Right atrium auricular region (tissue), 2 donors: ENCODE measurements around the gene KRTAP9-6. TPM values are rescaled to one million over a fixed set of nuclear protein-coding genes. Genes with fewer than 3 reads are reported as not detected.
"Not testable (repeated sequence)": the region's sequence is repeated elsewhere in the genome, so short reads cannot be mapped to it uniquely, and the experiment has no call there.

Experiments
- DNase-seq: peaks from one replicate; pipeline ENCODE4 v3.0.0-alpha.2; 2019; ENCODE audit warnings: low spot score
- H3K27ac ChIP-seq, 2 donors: fragments of 200-600 bp; sonication (generic); 1 replicate in 1 of 2; 2 replicates in 1 of 2; pipeline ENCODE4 v1.5.1; 2016 to 2019
- H3K27me3 ChIP-seq, 2 donors: fragments of 200-600 bp; sonication (generic); one replicate each; pipeline versions ENCODE4 v1.5.1 to v1.6.0; 2017 to 2019
- H3K36me3 ChIP-seq: fragments of 200-600 bp; sonication (generic); one replicate; pipeline ENCODE4 v1.5.1; 2016
- H3K4me1 ChIP-seq, 2 donors: fragments of 200-600 bp; sonication (generic); one replicate each; pipeline versions ENCODE4 v1.5.1 to v1.6.0; 2017 to 2019
- H3K4me3 ChIP-seq, 2 donors: fragments of 200-600 bp; sonication (generic); 1 replicate in 1 of 2; 2 replicates in 1 of 2; pipeline ENCODE4 v1.5.1; 2017 to 2019; ENCODE audit warnings: mild to moderate bottlenecking in 1 of 2, moderate library complexity in 1 of 2
- H3K9me3 ChIP-seq, 2 donors: fragments of 200-600 bp; sonication (generic); one replicate each; pipeline ENCODE4 v1.5.1; 2019
- CTCF ChIP-seq, 2 donors: fragments of 200-600 bp; sonication (generic); IDR thresholded peaks; one replicate each; pipeline ENCODE4 v1.5.1; 2019; ENCODE audit warnings: antibody characterized with exemption in 2 of 2
- total RNA-seq, 2 donors: library from RNA; depleted of rRNA; stranded (reverse); fragments of >200 nt; gene quantifications; one replicate each; pipeline ENCODE4 v1.1.0, GENCODE V29; 2016

KRTAP9-6 gene
- total RNA-seq, 2 donors from 2014 or later = not detected

GRCh38 chr17:41271858-41272257 lies 6.7 kb downstream of the KRTAP9-6 start:
- no peak overlapping the region for H3K27ac ChIP-seq
- TF ChIP-seq CTCF (IDR thresholded peaks at IDR 0.05) = no peak
- no peaks in the 10 kb centered on the region for H3K4me1 ChIP-seq
- H3K4me3 ChIP-seq = no peak overlapping the region
- DNase-seq = no peak
- H3K36me3 ChIP-seq = no peaks in the 10 kb centered on the region
- H3K27me3 ChIP-seq = no peaks in the 10 kb centered on the region
- no peaks in the 10 kb centered on the region for H3K9me3 ChIP-seq

- H3K36me3 ChIP-seq, H3K9me3 ChIP-seq, H3K4me3 ChIP-seq, H3K4me1 ChIP-seq, H3K27ac ChIP-seq, DNase-seq, H3K27me3 ChIP-seq: not testable (repeated sequence)
These were observed 10.5 kb downstream of the KRTAP9-6 start, which contains the start of gene KRTAP9-7 for GRCh38 chr17:41275648-41276190. TSS of gene KRTAP9-7 (plus strand) at chr17:41275698. CDS start at chr17:41275698, 0 bp downstream.

GRCh38 chr17:41278176-41278955 lies 13.2 kb downstream of the KRTAP9-6 start:
- no peak overlapping the region for H3K4me3 ChIP-seq
- no peak overlapping the region for H3K27ac ChIP-seq
- H3K9me3 ChIP-seq = no peaks in the 10 kb centered on the region
- H3K4me1 ChIP-seq = no peaks in the 10 kb centered on the region
- no peak for DNase-seq
- no peaks in the 10 kb centered on the region for H3K27me3 ChIP-seq
- H3K36me3 ChIP-seq = no peaks in the 10 kb centered on the region
- no peak for TF ChIP-seq CTCF (IDR thresholded peaks at IDR 0.05)

GRCh38 chr17:41284043-41284442 lies 18.9 kb downstream of the KRTAP9-6 start:
- Histone ChIP-seq H3K4me3 (no peak overlapping the region), H3K27me3 (no peaks in the 10 kb centered on the region), H3K36me3 (no peaks in the 10 kb centered on the region), H3K4me1 (no peaks in the 10 kb centered on the region), H3K27ac (no peak overlapping the region), H3K9me3 (no peaks in the 10 kb centered on the region)
- no peak for TF ChIP-seq CTCF (IDR thresholded peaks at IDR 0.05)
- no peak for DNase-seq

- Histone ChIP-seq H3K4me3 (no peak overlapping the region), H3K27ac (no peak overlapping the region), H3K36me3 (no peaks in the 10 kb centered on the region), H3K27me3 (no peaks in the 10 kb centered on the region), H3K4me1 (no peaks in the 10 kb centered on the region), H3K9me3 (no peaks in the 10 kb centered on the region)
- no peak for DNase-seq
- no peak for TF ChIP-seq CTCF (IDR thresholded peaks at IDR 0.05)
These were observed 19.4 kb downstream of the KRTAP9-6 start for GRCh38 chr17:41284546-41284945.

- H3K27me3 ChIP-seq = no peaks in the 10 kb centered on the region
- DNase-seq = no peak
- no peak for TF ChIP-seq CTCF (IDR thresholded peaks at IDR 0.05)
These were observed 21.9 kb downstream of the KRTAP9-6 start for GRCh38 chr17:41287050-41287449.

More at GRCh38 chr17:41287050-41287449, 21.9 kb downstream of the KRTAP9-6 start:
- Histone ChIP-seq H3K36me3 (no peaks in the 10 kb centered on the region), H3K9me3 (no peaks in the 10 kb centered on the region), H3K27ac (no peak overlapping the region), H3K4me3 (no peak overlapping the region), H3K4me1 (no peaks in the 10 kb centered on the region)
